GM19467 (cell line): ENCODE measurements around the gene DDX60.

Experiments used
- ATAC-seq: cut with Tn5 transposase; IDR thresholded peaks from one replicate; pipeline ENCODE4 v1.9.1; 2021; ENCODE audit warnings: mild to moderate bottlenecking, moderate library complexity; ENCODE audit not compliant: unreplicated experiment

DDX60 gene

DNA sequence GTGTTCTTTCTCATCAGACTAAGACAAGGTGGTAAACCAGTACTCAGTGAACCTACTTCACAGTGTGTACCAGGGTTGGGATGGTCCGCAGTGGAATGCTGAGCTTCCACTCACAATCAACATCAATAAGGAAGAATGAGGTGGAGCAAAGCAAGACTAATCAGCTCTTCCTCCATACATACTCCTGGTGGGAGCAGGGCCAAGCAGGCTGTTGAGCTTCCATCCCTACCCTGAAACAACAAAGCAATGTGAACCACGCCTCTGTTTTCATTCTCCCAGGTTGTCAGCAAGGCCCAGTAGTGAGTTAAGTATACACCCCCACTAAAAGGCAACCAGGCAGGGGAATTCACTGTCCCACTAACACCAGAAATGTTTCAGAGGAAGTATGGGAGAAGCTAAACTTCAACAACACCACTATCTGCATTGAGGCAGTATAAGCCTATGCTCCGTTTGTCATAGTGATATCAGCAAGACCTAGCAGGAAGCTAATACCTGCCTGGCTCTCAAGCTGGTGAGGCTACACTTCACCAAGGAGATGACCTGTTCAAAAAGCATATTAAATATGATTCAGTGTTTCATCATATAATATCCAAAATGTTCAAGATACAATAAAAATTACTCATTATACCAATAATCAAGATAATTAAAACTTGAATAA is 109.5 kb downstream of the DDX60 start:
- ATAC-seq: no peak

DNA sequence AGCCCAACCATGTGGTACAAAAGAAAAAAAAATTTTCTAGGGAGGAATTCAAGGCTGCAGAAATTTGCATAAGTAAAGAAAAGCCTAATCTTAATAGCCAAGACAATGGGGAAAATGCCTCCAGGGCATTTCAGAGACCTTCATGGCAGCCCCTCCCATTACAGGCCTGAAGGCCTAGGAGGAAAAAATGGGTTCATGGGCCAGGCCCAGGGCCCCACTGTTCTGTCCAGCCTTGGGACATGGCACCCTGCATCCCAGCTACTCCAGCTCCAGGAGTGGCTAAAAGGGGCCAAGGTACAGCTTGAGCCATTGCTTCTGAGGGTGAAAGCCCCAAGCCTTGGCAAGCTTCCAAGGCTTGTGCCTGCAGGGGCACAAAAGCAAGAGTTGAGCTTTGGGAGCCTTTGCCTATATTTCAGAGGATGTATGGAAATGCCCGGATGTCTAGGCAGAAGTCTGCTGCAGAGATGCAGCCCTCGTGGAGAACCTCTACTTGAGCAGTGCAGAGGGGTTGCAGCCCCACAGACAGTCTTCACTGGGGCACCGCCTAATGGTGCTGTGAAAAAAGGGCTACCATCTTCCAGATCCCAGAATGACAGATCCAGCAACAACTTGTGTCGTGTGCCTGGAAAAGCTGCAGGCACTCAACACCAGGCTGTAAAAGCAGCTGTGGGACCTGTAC is 115.2 kb downstream of the DDX60 start:
- no peak for ATAC-seq

DNA sequence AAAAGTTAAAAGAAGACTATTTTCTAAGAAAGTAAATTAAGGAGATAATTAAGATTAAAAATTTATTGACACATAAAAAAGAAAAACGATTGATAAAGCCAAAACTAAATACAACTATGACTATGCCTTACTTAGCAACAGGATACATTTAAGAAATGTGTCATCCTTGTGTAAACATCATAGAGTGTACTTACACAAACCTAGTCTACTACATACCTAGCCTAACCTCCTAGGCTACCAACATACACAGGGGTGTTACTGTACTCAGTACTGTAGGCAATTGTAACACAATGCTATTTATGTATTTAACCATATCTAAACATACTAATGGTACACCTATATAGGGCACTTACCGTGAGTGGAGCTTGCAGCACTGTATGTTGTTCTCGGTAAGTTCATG is 117.9 kb downstream of the DDX60 start:
- no peak for ATAC-seq

DNA sequence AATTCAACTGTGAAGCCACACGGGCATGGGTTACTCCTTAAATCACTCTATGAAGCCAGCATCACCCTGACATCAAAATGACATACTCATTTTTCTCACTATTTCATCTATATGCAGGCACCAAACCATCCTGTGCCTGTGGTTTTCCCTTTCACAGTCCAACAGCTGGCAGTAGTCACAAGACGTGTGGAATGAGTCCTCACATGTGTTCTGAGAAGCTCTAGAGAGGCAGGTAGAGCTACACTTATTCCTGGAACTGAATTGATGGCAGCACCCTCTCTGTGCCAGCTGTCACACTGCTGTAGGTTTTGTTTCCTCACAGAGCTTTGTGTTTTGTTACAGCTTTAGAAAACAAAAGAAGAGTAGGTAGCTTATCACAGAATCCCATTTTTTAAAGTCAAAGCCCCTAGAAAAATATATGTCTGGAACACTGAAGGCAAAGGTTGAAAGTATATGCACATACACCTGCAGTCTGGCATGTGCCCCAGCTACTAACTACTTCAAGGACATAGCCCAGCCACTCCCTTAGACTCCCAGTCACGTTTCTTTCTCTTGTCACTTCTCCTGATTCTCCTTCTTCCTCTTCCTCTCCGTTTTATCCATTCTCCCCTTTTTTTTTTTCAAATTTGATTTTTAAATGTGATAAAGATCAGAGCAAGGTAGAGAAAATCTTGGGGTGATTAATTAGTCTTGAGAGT is 119.1 kb downstream of the DDX60 start:
- no peak for ATAC-seq

DNA sequence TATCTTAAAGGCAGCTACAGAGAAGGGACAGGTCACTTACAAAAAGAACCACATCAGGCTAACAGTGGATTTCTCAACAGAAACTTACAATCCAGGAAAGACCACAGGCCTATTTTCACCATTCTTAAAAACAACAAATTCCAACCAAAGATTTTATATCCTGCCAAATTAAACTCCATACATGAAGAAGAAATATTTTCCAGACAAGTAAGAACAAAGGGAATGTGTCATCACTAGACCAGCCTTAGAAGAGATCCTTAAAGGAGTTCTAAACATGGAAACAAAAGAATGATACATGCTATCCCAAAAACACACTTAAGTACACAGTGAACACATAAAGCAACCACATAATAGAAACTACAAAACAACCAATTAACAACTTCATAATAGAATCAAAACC is 120.6 kb downstream of the DDX60 start:
- no peak for ATAC-seq

DNA sequence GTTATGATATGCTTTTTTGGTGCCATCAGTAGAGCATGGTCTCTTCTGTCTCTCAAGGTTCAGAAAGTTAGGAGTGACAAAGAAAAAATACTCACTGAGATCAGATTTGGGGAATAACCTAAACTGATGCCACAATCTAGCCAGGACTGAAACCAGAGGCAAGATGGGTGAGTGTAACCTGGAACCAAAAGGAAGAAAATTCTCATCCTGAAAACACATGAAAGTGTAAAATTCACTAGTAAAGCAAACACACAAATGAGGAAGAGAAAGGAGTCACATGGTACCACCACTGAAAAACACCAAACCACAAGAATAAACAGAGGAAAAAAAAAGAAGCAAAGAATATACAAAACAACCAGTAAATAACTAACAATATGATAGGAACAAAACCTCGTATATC is 129.8 kb downstream of the DDX60 start:
- no peak for ATAC-seq

DNA sequence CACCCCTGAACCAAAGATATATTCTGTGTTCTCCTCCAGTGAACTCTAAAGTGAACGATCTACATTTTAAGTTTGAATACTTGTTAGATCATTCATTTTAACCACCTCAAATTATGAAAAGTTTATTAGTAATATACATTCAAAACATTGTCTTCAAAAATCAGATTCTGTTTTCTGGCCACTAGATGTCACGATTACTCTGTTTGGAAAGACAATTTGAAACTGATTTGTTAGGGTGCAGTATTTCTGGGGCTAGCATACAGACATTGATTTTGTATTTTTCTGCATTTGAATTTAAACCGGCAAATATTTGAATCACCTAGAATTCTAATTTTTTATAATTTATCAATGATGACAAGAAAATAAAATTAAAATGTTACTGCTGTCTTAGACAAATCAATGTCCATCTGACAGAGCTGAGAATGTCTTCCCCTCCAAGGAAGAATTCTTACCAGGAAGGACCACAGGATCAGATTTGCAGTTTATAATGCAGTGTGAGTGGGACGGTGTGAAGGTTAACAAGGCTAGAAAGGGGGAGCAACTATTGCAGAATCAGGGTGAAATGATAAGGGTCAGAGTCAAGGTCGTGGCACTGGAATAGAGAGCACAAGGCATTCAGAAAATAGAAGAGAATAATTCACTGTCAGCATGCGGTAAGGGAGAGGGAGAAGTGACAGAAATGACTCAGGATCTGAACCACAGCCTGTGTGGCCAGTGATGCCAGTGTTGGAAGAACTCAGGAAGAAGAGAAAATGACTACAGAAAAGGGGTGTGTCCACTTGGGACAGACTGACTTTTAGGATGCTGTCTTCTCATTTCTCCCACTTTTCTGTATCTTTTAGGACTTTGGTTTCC is 134.6 kb downstream of the DDX60 start:
- no peak for ATAC-seq

DNA sequence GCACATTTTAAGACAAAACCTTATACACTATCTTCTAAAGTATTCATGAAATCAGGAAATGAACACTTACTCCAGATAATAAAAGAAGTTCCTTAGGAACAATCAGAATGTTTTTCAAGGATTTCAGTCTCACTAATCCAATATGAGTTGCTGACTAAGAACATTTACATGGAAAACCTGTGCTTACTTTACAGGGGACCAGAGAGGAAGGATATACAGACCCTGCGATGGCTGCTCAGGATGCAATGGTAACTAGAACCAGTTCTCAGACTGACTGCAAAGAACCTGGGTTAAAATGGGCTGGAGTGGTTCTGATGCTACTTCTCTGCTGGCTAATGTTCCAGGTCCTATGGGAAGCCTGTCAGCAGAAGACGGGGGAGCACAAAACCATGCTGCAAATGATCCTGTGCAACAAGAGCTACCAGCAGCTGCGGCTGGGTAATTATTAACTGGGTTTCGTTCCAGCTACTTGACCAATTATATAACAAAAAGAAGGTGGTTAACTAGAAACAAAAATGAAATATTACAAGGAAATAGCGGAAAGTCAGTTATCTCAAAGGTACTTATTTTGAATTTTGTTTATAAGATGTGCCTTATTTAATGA is 140.9 kb downstream of the DDX60 start:
- no peak for ATAC-seq

DNA sequence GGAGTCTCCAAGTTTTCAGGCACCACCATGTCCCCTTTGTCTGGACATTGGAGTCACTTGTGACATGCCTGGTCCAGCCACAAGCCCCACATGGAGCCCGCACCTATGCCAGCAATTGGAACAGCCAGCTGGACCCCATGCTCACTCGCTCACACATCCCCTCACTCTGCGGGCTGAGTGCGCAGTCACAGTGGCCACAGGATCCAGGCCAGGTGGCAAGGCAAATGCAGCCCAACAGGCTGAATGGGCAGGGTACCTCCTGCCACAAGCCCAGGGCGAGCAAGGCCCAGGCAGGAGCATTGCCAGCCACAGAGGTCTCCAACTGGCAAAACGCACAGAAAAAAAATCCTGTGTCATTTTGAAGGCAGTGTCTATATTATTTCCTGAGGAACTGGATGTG is 144.2 kb downstream of the DDX60 start:
- no peak for ATAC-seq

DNA sequence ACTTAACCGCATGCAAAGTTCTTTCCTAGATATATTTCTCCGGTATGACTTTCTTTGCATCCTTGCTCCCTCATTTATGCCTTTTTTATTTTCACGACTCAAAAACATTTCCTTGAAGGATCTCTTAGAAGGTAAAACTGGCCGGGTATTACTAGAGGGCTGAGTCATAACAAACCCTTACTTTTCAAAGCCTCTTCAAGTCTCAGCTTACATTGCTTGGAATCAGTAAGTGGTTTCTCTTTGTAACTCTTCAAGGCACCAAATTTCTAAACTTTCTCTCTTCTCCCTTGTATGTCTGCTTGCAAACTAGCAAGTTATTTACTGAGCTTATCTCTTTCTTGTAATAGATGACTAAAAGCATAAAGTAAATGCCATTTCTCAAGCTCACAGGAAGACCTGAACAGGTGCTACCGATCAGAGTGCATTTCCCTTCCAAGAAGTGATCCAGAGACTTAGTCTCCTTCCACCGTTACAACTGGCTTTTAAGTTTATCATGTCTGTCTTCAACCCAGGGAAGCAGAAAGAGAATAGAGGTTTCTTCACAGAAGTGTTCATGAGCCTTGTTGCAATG is 150.8 kb downstream of the DDX60 start:
- no peak for ATAC-seq
